CD4-positive, CD25-positive, alpha-beta regulatory T cell (primary cell): ENCODE data around the gene IGF1R. TPM values are rescaled to one million over a fixed set of nuclear protein-coding genes. Genes with fewer than 3 reads are reported as not detected.

ENCODE experiments used
- ATAC-seq, 2 donors: fragments of 150-1000 bp; cut with Tn5 transposase; one replicate each; pipeline ENCODE4 v1.10.0; 2021; ENCODE audit warnings: low read depth in 2 of 2, moderate number of reproducible peaks in 2 of 2, moderate library complexity in 1 of 2
- DNase-seq, 3 donors: peaks; one replicate each; pipeline versions ENCODE4 v3.0.0 to v3.0.0-alpha.2; 2012 to 2022; ENCODE audit warnings: mixed read lengths in 1 of 3
- H3K27ac ChIP-seq: one replicate; pipeline ENCODE4 v1.7.0; 2013; ENCODE audit warnings: mild to moderate bottlenecking, low read length; ENCODE audit not compliant: insufficient read depth, poor library complexity, severe bottlenecking
- H3K27me3 ChIP-seq: one replicate; pipeline ENCODE4 v1.7.0; 2013; ENCODE audit warnings: low read length; ENCODE audit not compliant: control insufficient read depth, insufficient read depth
- H3K36me3 ChIP-seq: one replicate; pipeline ENCODE4 v1.7.0; 2013; ENCODE audit warnings: mild to moderate bottlenecking, low read length, moderate library complexity; ENCODE audit not compliant: control insufficient read depth, insufficient read depth
- H3K4me1 ChIP-seq: 2 replicates; pipeline ENCODE4 v1.7.0; 2013; ENCODE audit warnings: mild to moderate bottlenecking, low read length; ENCODE audit not compliant: insufficient read depth, control insufficient read depth, poor library complexity, severe bottlenecking
- H3K4me3 ChIP-seq: one replicate; pipeline ENCODE4 v1.7.0; 2013; ENCODE audit warnings: low read depth, mild to moderate bottlenecking, low read length, moderate library complexity
- H3K9me3 ChIP-seq, 2 experiments: 1 replicate in 1 of 2; 2 replicates in 1 of 2; pipeline ENCODE4 v1.7.0; 2013; ENCODE audit warnings: low read length in 2 of 2, mild to moderate bottlenecking in 1 of 2, moderate library complexity in 1 of 2; ENCODE audit not compliant: control insufficient read depth in 2 of 2
- H3K27ac Mint-ChIP-seq, 3 donors: one replicate each; pipeline ENCODE4 v1.8.0; 2020 to 2022; ENCODE audit warnings: mild to moderate bottlenecking in 3 of 3, mixed read lengths in 3 of 3, moderate library complexity in 2 of 3
- H3K27me3 Mint-ChIP-seq: one replicate; pipeline ENCODE4 v1.8.0; 2022; ENCODE audit warnings: mild to moderate bottlenecking, mixed read lengths
- H3K36me3 Mint-ChIP-seq: one replicate; pipeline ENCODE4 v1.8.0; 2020; ENCODE audit warnings: mixed read lengths
- H3K4me1 Mint-ChIP-seq, 4 donors: one replicate each; pipeline ENCODE4 v1.8.0; 2020 to 2022; ENCODE audit warnings: mixed read lengths in 4 of 4, mild to moderate bottlenecking in 1 of 4
- H3K4me3 Mint-ChIP-seq, 4 donors: one replicate each; pipeline ENCODE4 v1.8.0; 2020 to 2022; ENCODE audit warnings: mild to moderate bottlenecking in 4 of 4, mixed read lengths in 4 of 4, moderate library complexity in 3 of 4
- H3K9me3 Mint-ChIP-seq, 7 donors: one replicate each; pipeline ENCODE4 v1.8.0; 2020 to 2022; ENCODE audit warnings: mixed read lengths in 7 of 7, mild to moderate bottlenecking in 3 of 7, moderate library complexity in 2 of 7
- polyA plus RNA-seq, 4 donors: library from polyadenylated mRNA; unstranded; fragments of 300-500 nt; fragmentation: Illumina TruSeq; gene quantifications; one replicate each; pipeline ENCODE4 v1.2.3, GENCODE V29; 2021
- total RNA-seq: library from RNA; stranded (reverse); gene quantifications from one replicate; pipeline ENCODE4 v1.2.3, GENCODE V29; 2022

Gene IGF1R
- total and polyA plus RNA-seq, 5 donors from 2014 or later: 1.6 to 14.2 (median 3.6) TPM

GRCh38 chr15:98769867-98770266 lies 121.5 kb downstream of the IGF1R start:
- no peak overlapping the region for H3K27ac ChIP-seq
- no peak overlapping the region for H3K4me3 ChIP-seq
- no peaks in the 10 kb centered on the region for H3K27me3 ChIP-seq
- no peaks in the 10 kb centered on the region for H3K4me1 ChIP-seq
- H3K4me3 Mint-ChIP-seq: no peak overlapping the region
- DNase-seq (no peak), ATAC-seq (no peak)
- H3K36me3 ChIP-seq: no peaks in the 10 kb centered on the region
- peaks cover 7% of the 10 kb centered on the region for H3K27me3 Mint-ChIP-seq
- no peaks in the 10 kb centered on the region for H3K36me3 Mint-ChIP-seq
- H3K9me3 ChIP-seq: no peaks in the 10 kb centered on the region
- no peaks in the 10 kb centered on the region for H3K9me3 Mint-ChIP-seq
- H3K4me1 Mint-ChIP-seq: peaks cover 0 to 80% (median 16%) of the 10 kb centered on the region in 4 donors
- H3K27ac Mint-ChIP-seq: no peak overlapping the region

DNA sequence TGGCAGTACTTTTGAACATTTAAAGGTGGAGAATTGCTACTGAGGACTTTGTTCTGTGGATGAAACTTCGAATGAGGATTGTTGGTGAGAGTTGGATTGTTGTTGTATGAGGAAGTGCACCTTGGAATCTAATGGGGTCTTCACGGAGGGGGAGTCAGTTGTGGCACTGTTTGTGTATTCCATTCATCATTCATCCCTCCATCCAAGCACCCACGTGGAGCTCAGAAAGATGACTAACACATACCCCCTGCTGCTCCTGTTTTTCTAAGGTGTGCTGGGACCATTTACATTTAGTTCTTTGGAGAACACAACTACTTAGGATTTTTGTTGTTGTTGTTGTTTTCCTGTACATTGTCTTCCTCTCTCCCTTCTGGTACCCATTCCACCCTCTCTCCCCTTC lies 122.6 kb downstream of the IGF1R start:
- Histone ChIP-seq H3K36me3 (no peaks in the 10 kb centered on the region), H3K4me3 (no peak overlapping the region), H3K27me3 (no peaks in the 10 kb centered on the region), H3K4me1 (no peaks in the 10 kb centered on the region), H3K9me3 (no peaks in the 10 kb centered on the region), H3K27ac (no peak overlapping the region)
- no peak for ATAC-seq
- H3K4me1 Mint-ChIP-seq: peaks cover 0 to 83% (median 12%) of the 10 kb centered on the region in 4 donors
- peak overlapping the region in 1 of 4 donors; percentile 35 for H3K4me3 Mint-ChIP-seq
- DNase-seq: no peak
- peak overlapping the region in 2 of 3 donors; percentile 4 to 18 for H3K27ac Mint-ChIP-seq
- no peaks in the 10 kb centered on the region for H3K9me3 Mint-ChIP-seq
- H3K27me3 Mint-ChIP-seq: peaks cover 4% of the 10 kb centered on the region
- no peaks in the 10 kb centered on the region for H3K36me3 Mint-ChIP-seq

GRCh38 chr15:98771541-98771940 lies 123.2 kb downstream of the IGF1R start:
- Histone ChIP-seq H3K27me3 (no peaks in the 10 kb centered on the region), H3K27ac (no peak overlapping the region), H3K4me1 (no peaks in the 10 kb centered on the region), H3K36me3 (no peaks in the 10 kb centered on the region), H3K9me3 (no peaks in the 10 kb centered on the region), H3K4me3 (no peak overlapping the region)
- peaks cover 0 to 82% (median 13%) of the 10 kb centered on the region in 4 donors for H3K4me1 Mint-ChIP-seq
- DNase-seq: no peak
- H3K9me3 Mint-ChIP-seq: no peaks in the 10 kb centered on the region
- H3K4me3 Mint-ChIP-seq: peak overlapping the region in 1 of 4 donors; percentile 35
- peaks cover 4% of the 10 kb centered on the region for H3K27me3 Mint-ChIP-seq
- peak overlapping the region in 1 of 3 donors; percentile 18 for H3K27ac Mint-ChIP-seq
- H3K36me3 Mint-ChIP-seq: no peaks in the 10 kb centered on the region
- ATAC-seq: no peak

DNA sequence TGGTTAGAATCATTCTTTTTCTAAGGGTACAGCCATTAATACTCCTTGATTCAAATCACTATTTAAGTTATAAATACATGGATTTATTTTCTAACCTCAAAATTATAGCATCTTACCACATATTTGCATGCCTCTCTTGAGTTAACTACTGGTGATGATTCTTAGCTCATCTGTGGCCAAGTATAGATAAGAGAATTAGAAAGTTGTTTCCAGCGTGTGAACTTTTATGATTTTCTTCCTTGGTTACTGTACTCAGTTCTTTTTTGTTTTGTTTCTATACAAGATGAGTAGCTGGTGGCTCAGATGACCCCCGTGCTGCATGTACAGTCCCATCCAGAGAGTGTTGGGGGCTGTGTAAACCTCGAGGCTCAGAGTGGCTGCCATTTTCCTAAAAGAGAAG lies 124.6 kb downstream of the IGF1R start:
- Histone ChIP-seq H3K27ac (no peak overlapping the region), H3K27me3 (no peaks in the 10 kb centered on the region), H3K4me1 (no peaks in the 10 kb centered on the region), H3K4me3 (no peak overlapping the region), H3K36me3 (no peaks in the 10 kb centered on the region), H3K9me3 (no peaks in the 10 kb centered on the region)
- DNase-seq (no peak), ATAC-seq (no peak)
- Mint-ChIP-seq H3K27me3 (peaks cover 4% of the 10 kb centered on the region), H3K4me1 (peaks cover 0 to 83% (median 12%) of the 10 kb centered on the region in 4 donors), H3K27ac (no peak overlapping the region), H3K36me3 (no peaks in the 10 kb centered on the region), H3K9me3 (no peaks in the 10 kb centered on the region), H3K4me3 (peak overlapping the region in 1 of 4 donors; percentile 71)

DNA sequence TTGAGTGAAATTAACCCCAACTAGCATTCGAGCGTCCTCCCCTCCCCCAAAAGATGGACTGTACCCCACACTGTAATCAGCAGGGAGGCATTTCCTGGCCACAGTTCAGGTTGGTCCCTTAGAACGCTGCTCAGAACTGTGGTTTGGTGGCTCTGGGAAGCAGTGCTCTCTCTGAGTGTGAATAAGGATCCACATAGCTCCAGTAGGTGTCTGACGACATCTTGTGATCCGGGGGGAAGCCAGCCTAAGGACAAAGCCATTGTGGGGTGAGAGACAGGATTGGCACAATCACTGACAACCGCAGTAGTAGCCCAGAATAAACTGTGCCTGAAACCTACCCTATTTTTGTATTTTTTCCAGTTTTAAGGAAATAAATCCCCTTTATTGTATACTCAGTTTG lies 125.3 kb downstream of the IGF1R start:
- Mint-ChIP-seq H3K27me3 (peaks cover 4% of the 10 kb centered on the region), H3K4me1 (peaks cover 0 to 85% (median 12%) of the 10 kb centered on the region in 4 donors), H3K27ac (peak overlapping the region in 1 of 3 donors; percentile 29), H3K4me3 (no peak overlapping the region), H3K9me3 (no peaks in the 10 kb centered on the region), H3K36me3 (no peaks in the 10 kb centered on the region)
- DNase-seq (no peak), ATAC-seq (no peak)
- Histone ChIP-seq H3K27me3 (no peaks in the 10 kb centered on the region), H3K36me3 (no peaks in the 10 kb centered on the region), H3K27ac (no peak overlapping the region), H3K4me1 (no peaks in the 10 kb centered on the region), H3K4me3 (no peak overlapping the region), H3K9me3 (no peaks in the 10 kb centered on the region)

DNA sequence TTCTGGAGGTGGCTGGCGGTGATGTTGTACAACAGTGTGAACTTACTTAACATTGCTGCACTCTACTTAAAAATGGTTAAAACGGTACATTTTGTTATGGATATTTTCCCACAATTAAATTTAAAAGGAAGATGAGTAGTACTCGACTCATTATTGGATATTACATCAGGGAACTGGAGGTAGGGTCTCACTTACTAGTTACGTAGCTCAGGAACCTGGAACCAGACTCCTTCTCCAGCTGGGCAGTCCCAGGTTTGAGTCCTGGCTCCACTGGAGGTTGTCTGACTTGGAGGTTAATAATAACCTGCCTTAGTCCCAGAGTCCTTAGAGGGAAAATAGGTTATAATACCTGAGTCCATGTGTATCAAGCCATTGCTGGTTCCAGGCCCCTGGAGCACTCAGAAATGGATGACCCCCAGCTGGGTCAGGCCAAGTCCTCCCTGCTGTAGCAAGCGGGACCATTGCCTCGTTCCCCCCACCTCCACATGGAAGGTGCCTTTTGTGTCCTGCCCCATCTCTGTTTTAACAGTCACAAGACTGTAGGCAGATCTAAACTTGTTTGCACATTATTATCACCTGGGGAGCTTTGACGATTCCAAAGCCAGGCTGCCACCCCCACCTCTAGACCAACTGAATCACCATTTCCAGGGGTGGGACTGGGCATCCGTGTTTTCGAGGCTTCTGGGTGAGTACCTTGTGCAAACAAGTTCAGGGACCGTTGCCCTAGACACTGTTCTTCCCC lies 126.6 kb downstream of the IGF1R start:
- Mint-ChIP-seq H3K36me3 (no peaks in the 10 kb centered on the region), H3K27ac (no peak overlapping the region), H3K4me1 (peaks cover 0 to 82% (median 14%) of the 10 kb centered on the region in 4 donors), H3K27me3 (peaks cover 8% of the 10 kb centered on the region), H3K9me3 (no peaks in the 10 kb centered on the region), H3K4me3 (no peak overlapping the region)
- DNase-seq (no peak), ATAC-seq (no peak)
- H3K9me3 ChIP-seq: no peaks in the 10 kb centered on the region
- H3K4me3 ChIP-seq: no peak overlapping the region
- no peak overlapping the region for H3K27ac ChIP-seq
- no peaks in the 10 kb centered on the region for H3K27me3 ChIP-seq
- no peaks in the 10 kb centered on the region for H3K36me3 ChIP-seq
- peaks cover 4% of the 10 kb centered on the region for H3K4me1 ChIP-seq

DNA sequence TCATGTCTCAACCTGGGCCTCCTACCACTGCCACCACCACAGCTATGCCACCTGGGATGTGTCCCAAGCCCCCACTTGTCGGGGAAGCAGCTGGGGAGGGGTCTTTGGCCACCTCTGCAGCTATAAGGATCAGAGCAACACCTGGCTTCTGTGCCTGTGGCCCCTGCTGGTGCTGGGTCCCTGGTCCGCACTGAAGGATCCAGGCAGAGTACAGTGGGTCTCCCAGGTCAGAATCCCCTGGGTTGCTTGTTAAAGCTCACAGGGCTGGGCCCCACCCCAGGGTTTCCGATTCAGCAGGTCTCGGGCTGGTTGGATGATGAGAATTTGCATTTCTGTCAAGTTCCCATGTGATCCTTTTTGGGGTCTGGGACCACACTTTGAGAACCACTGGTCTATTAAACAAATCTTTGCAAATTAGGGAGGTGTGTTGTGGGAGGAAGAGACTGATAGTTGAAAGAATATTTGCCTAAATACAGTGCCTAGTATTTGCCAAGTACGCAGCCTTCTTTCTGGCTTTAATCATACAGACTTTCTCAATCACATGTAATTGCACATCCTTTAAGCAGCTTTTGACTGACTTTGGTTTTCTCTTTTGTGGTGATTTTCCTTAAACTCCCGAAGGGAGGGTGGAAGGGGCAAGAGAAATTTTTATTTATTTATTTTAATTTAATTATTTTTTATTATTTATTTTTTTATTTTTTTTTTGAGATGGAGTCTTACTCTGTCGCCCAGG lies 127.3 kb downstream of the IGF1R start:
- Mint-ChIP-seq H3K36me3 (no peaks in the 10 kb centered on the region), H3K9me3 (no peaks in the 10 kb centered on the region), H3K4me1 (peaks cover 0 to 74% (median 11%) of the 10 kb centered on the region in 4 donors), H3K27ac (no peak overlapping the region), H3K4me3 (no peak overlapping the region), H3K27me3 (peaks cover 8% of the 10 kb centered on the region)
- Histone ChIP-seq H3K27me3 (no peaks in the 10 kb centered on the region), H3K4me3 (no peak overlapping the region), H3K9me3 (no peaks in the 10 kb centered on the region), H3K27ac (no peak overlapping the region), H3K4me1 (peaks cover 5% of the 10 kb centered on the region), H3K36me3 (no peaks in the 10 kb centered on the region)
- ATAC-seq (no peak), DNase-seq (no peak)
